H9 (cell line): ENCODE results near the gene ADAMTS18. TPM values are rescaled to one million over a fixed set of nuclear protein-coding genes. Genes with fewer than 3 reads are reported as not detected.

Source experiments
- DNase-seq: peaks from one replicate; pipeline ENCODE4 v3.0.0-alpha.2; 2017
- H2AFZ ChIP-seq: one replicate; pipeline ENCODE4 v1.6.1; 2013; ENCODE audit warnings: mild to moderate bottlenecking, low read length, control low read depth, moderate library complexity
- H2AK5ac ChIP-seq: 2 replicates; pipeline ENCODE4 v1.6.1; 2013; ENCODE audit warnings: low read length, control low read depth, mixed read lengths; ENCODE audit not compliant: insufficient read length
- H2BK120ac ChIP-seq: one replicate; pipeline ENCODE4 v1.6.1; 2013; ENCODE audit warnings: low read depth, mild to moderate bottlenecking, low read length, control low read depth, inconsistent platforms; ENCODE audit not compliant: poor library complexity, severe bottlenecking
- H2BK12ac ChIP-seq: 2 replicates; pipeline ENCODE4 v1.6.1; 2013; ENCODE audit warnings: low read length, control low read depth, mixed read lengths, low read depth; ENCODE audit not compliant: insufficient read length
- H2BK15ac ChIP-seq: 2 replicates; pipeline ENCODE4 v1.6.1; 2013; ENCODE audit warnings: low read depth, low read length, control low read depth
- H2BK20ac ChIP-seq: one replicate; pipeline ENCODE4 v1.6.1; 2013; ENCODE audit warnings: low read depth, mild to moderate bottlenecking, low read length, control low read depth, inconsistent platforms; ENCODE audit not compliant: poor library complexity, severe bottlenecking
- H2BK5ac ChIP-seq: 2 replicates; pipeline ENCODE4 v1.6.1; 2013; ENCODE audit warnings: low read length, control low read depth, mixed read lengths; ENCODE audit not compliant: insufficient read length
- H3K14ac ChIP-seq: 2 replicates; pipeline ENCODE4 v1.6.1; 2013; ENCODE audit warnings: low read length, control low read depth; ENCODE audit not compliant: insufficient read depth
- H3K18ac ChIP-seq: 2 replicates; pipeline ENCODE4 v1.6.1; 2013; ENCODE audit warnings: low read depth, mild to moderate bottlenecking, mixed read lengths, low read length, control low read depth; ENCODE audit not compliant: insufficient read length
- H3K23ac ChIP-seq: 2 replicates; pipeline ENCODE4 v1.6.1; 2013; ENCODE audit warnings: low read length, control low read depth, mixed read lengths, low read depth; ENCODE audit not compliant: insufficient read length
- H3K23me2 ChIP-seq: 2 replicates; pipeline ENCODE4 v1.6.1; 2013; ENCODE audit warnings: low read depth, mild to moderate bottlenecking, mixed read lengths, low read length, control low read depth; ENCODE audit not compliant: insufficient read length, poor library complexity, severe bottlenecking
- H3K27ac ChIP-seq: 2 replicates; pipeline ENCODE4 v1.5.1; 2013; ENCODE audit warnings: low read length, control low read depth, mixed read lengths, low read depth; ENCODE audit not compliant: insufficient read length
- H3K27me3 ChIP-seq: 2 replicates; pipeline ENCODE4 v1.6.1; 2013; ENCODE audit warnings: low read length, control low read depth, inconsistent platforms; ENCODE audit not compliant: insufficient read depth
- H3K4ac ChIP-seq: 2 replicates; pipeline ENCODE4 v1.6.1; 2013; ENCODE audit warnings: low read depth, mild to moderate bottlenecking, control low read depth, inconsistent platforms, low read length, moderate library complexity
- H3K4me1 ChIP-seq: 2 replicates; pipeline ENCODE4 v1.6.1; 2013; ENCODE audit warnings: low read length, control low read depth, inconsistent platforms; ENCODE audit not compliant: insufficient read depth
- H3K4me2 ChIP-seq: 2 replicates; pipeline ENCODE4 v1.6.1; 2013; ENCODE audit warnings: low read length, control low read depth, mixed read lengths; ENCODE audit not compliant: insufficient read length, insufficient read depth
- H3K56ac ChIP-seq: 2 replicates; pipeline ENCODE4 v1.6.1; 2013; ENCODE audit warnings: low read depth, mild to moderate bottlenecking, mixed read lengths, low read length, control low read depth; ENCODE audit not compliant: insufficient read length
- H3K79me1 ChIP-seq: 2 replicates; pipeline ENCODE4 v1.6.1; 2013; ENCODE audit warnings: low read depth, mild to moderate bottlenecking, moderate library complexity, low read length, control low read depth, inconsistent platforms; ENCODE audit not compliant: insufficient read depth, poor library complexity, severe bottlenecking
- H3K79me2 ChIP-seq: 2 replicates; pipeline ENCODE4 v1.6.1; 2013; ENCODE audit warnings: low read length, control low read depth, inconsistent platforms; ENCODE audit not compliant: insufficient read depth
- H3K9ac ChIP-seq: 2 replicates; pipeline ENCODE4 v1.6.1; 2013; ENCODE audit warnings: low read length, control low read depth, mixed read lengths; ENCODE audit not compliant: insufficient read length; ENCODE audit errors: extremely low read depth
- H3K9me3 ChIP-seq: one replicate; pipeline ENCODE4 v1.6.1; 2013; ENCODE audit warnings: low read depth, low read length, inconsistent platforms; ENCODE audit not compliant: control insufficient read depth
- H3T11ph ChIP-seq: one replicate; pipeline ENCODE4 v1.6.1; 2013; ENCODE audit warnings: mild to moderate bottlenecking, low read length, control low read depth, inconsistent platforms
- H4K20me1 ChIP-seq: one replicate; pipeline ENCODE4 v1.6.1; 2013; ENCODE audit not compliant: control insufficient read depth, insufficient read length, insufficient read depth
- H4K5ac ChIP-seq: 2 replicates; pipeline ENCODE4 v1.6.1; 2013; ENCODE audit warnings: low read depth, mild to moderate bottlenecking, mixed read lengths, low read length, control low read depth; ENCODE audit not compliant: insufficient read length
- H4K8ac ChIP-seq: replicated peaks from 2 replicates; pipeline ENCODE4 v1.6.1; 2013; ENCODE audit warnings: low read length, control low read depth, mixed read lengths, low read depth; ENCODE audit not compliant: insufficient read length
- H4K91ac ChIP-seq: 2 replicates; pipeline ENCODE4 v1.6.1; 2013; ENCODE audit warnings: low read depth, mild to moderate bottlenecking, moderate library complexity, mixed read lengths, low read length, control low read depth; ENCODE audit not compliant: insufficient read length
- H3K27ac Mint-ChIP-seq, 3 experiments: 2 replicates in 2 of 3; 3 replicates in 1 of 3; pipeline ENCODE4 v1.8.0; 2020 to 2021; ENCODE audit warnings: mixed read lengths in 3 of 3, mild to moderate bottlenecking in 1 of 3, moderate library complexity in 1 of 3
- H3K27me3 Mint-ChIP-seq: 2 replicates; pipeline ENCODE4 v1.8.0; 2021; ENCODE audit warnings: low read depth, mild to moderate bottlenecking, moderate library complexity, mixed read lengths
- H3K36me3 Mint-ChIP-seq, 3 experiments: 2 replicates in 2 of 3; 3 replicates in 1 of 3; pipeline ENCODE4 v1.8.0; 2020 to 2021; ENCODE audit warnings: low read depth in 3 of 3, mixed read lengths in 3 of 3; ENCODE audit not compliant: insufficient read depth in 1 of 3
- H3K4me1 Mint-ChIP-seq, 2 experiments: 2 replicates each; pipeline ENCODE4 v1.8.0; 2020; ENCODE audit warnings: mixed read lengths in 2 of 2
- H3K4me3 Mint-ChIP-seq, 2 experiments: 2 replicates in 1 of 2; 3 replicates in 1 of 2; pipeline ENCODE4 v1.8.0; 2020 to 2021; ENCODE audit warnings: mild to moderate bottlenecking in 2 of 2, mixed read lengths in 2 of 2, moderate library complexity in 1 of 2
- H3K9me3 Mint-ChIP-seq, 2 experiments: 2 replicates in 1 of 2; 3 replicates in 1 of 2; pipeline ENCODE4 v1.8.0; 2020; ENCODE audit warnings: mild to moderate bottlenecking in 2 of 2, mixed read lengths in 2 of 2, moderate library complexity in 1 of 2
- CTCF ChIP-seq: fragments of 200-600 bp; sonication (generic); conservative IDR thresholded peaks from 3 replicates; pipeline ENCODE4 v1.8.0; 2021; ENCODE audit warnings: antibody characterized with exemption, mild to moderate bottlenecking
- WGBS: extraction: QIAGEN DNeasy Blood & Tissue Kit; methylation state at CpG from one replicate; pipeline ENCODE4 v1.1.7; 2013; ENCODE audit warnings: missing lambda C conversion rate, low lambda C conversion rate, mixed read lengths; ENCODE audit not compliant: insufficient read length; ENCODE audit errors: extremely low coverage; 5-methylcytosine and 5-hydroxymethylcytosine counted together
- total RNA-seq: library from RNA; stranded (reverse); gene quantifications from 2 replicates; pipeline ENCODE4 v1.2.1, GENCODE V29; 2021

The ADAMTS18 gene
- total RNA-seq, 1 experiment from 2014 or later: 0.07 TPM

- no peak overlapping the region for H4K5ac ChIP-seq
- no peaks in the 10 kb centered on the region for H4K20me1 ChIP-seq
- no peak overlapping the region for H3K56ac ChIP-seq
- H3K9me3 ChIP-seq: no peaks in the 10 kb centered on the region
- no peaks in the 10 kb centered on the region for H3K27me3 ChIP-seq
- no peak overlapping the region for H3K14ac ChIP-seq
- no peak overlapping the region for H2AFZ ChIP-seq
- H3K18ac ChIP-seq: no peak overlapping the region
- H3K4me1 ChIP-seq: no peaks in the 10 kb centered on the region
- no CpG with 5 or more reads among the region's 3 CpGs for WGBS
- no peak overlapping the region for H2BK120ac ChIP-seq
- Mint-ChIP-seq H3K9me3 (no peaks in the 10 kb centered on the region), H3K27ac (no peak overlapping the region), H3K27me3 (no peaks in the 10 kb centered on the region), H3K4me3 (no peak overlapping the region), H3K4me1 (peaks cover 3% of the 10 kb centered on the region in 2 experiments; a peak in 3 of 4 replicates), H3K36me3 (no peaks in the 10 kb centered on the region)
- no peaks in the 10 kb centered on the region for H3K23me2 ChIP-seq
- no peak overlapping the region for H3K4ac ChIP-seq
- H3K79me1 ChIP-seq: no peaks in the 10 kb centered on the region
- no peak overlapping the region for H2BK5ac ChIP-seq
- H4K8ac ChIP-seq: no peak overlapping the region
- H3K27ac ChIP-seq: no peak overlapping the region
- no peak overlapping the region for H3T11ph ChIP-seq
- H3K9ac ChIP-seq: no peak overlapping the region
- no peak overlapping the region for H2BK12ac ChIP-seq
- no peak overlapping the region for H3K4me2 ChIP-seq
- no peak overlapping the region for H2BK15ac ChIP-seq
- H3K23ac ChIP-seq: no peak overlapping the region
- H2AK5ac ChIP-seq: no peak overlapping the region
- H2BK20ac ChIP-seq: no peak overlapping the region
- no peak for DNase-seq
- H3K79me2 ChIP-seq: no peaks in the 10 kb centered on the region
- H4K91ac ChIP-seq: no peak overlapping the region
- no peak for TF ChIP-seq CTCF
Measured at GRCh38 chr16:77288222-77288621, 146.6 kb downstream of the ADAMTS18 start.
